ENCODE data around the gene ZFAND6.

DNA sequence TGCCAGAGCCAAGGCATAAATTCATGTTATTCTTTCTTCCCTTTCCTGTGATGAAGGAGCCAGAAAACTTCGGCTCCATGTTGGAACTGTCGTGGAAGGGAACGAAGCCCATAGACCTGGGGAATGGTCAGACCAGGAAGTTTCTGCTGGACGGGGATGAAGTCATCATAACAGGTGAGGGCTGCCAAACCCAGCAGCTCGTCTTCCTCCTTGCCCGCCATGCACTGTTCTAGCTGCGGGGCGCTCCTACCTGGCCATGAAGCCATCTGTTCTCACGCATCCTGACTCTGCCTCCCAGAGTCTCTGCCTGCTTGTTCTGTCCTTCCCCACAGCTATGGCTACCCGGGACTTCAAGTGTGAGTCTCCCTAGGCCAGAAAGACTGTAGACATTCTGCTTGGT, 121.5 kb downstream of the ZFAND6 start:
- TF ChIP-seq, protein P1, sequence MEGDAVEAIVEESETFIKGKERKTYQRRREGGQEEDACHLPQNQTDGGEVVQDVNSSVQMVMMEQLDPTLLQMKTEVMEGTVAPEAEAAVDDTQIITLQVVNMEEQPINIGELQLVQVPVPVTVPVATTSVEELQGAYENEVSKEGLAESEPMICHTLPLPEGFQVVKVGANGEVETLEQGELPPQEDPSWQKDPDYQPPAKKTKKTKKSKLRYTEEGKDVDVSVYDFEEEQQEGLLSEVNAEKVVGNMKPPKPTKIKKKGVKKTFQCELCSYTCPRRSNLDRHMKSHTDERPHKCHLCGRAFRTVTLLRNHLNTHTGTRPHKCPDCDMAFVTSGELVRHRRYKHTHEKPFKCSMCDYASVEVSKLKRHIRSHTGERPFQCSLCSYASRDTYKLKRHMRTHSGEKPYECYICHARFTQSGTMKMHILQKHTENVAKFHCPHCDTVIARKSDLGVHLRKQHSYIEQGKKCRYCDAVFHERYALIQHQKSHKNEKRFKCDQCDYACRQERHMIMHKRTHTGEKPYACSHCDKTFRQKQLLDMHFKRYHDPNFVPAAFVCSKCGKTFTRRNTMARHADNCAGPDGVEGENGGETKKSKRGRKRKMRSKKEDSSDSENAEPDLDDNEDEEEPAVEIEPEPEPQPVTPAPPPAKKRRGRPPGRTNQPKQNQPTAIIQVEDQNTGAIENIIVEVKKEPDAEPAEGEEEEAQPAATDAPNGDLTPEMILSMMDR (IDR thresholded peaks at IDR 0.05) = no peak
- TF ChIP-seq POLR2A (IDR thresholded peaks at IDR 0.05) = no peak

Data from thyroid gland (tissue), 4 donors.